Liver (tissue), 3 donors: ENCODE measurements around the gene SYS1.

Source experiments
- ATF3 ChIP-seq: IDR thresholded peaks from 2 replicates; pipeline ENCODE4 v1.6.1; 2016; ENCODE audit warnings: antibody characterized with exemption
- CTCF ChIP-seq: fragments of 150-350 bp; IDR thresholded peaks from 2 replicates; pipeline ENCODE4 v1.5.1; 2017; ENCODE audit warnings: improper control_type of control experiment, low read depth, low read length; ENCODE audit not compliant: missing input control
- EGR1 ChIP-seq, 2 donors: IDR thresholded peaks; 2 replicates each; pipeline ENCODE4 v1.6.1; 2016 to 2018; ENCODE audit warnings: antibody characterized with exemption in 2 of 2, low read depth in 2 of 2
- GABPA ChIP-seq, 2 donors: IDR thresholded peaks in 1 of 2; conservative IDR thresholded peaks in 1 of 2; 2 replicates each; pipeline ENCODE4 v1.6.1; 2016; ENCODE audit warnings: antibody characterized with exemption in 2 of 2, mild to moderate bottlenecking in 1 of 2, moderate library complexity in 1 of 2
- HNF4G ChIP-seq: IDR thresholded peaks from 2 replicates; pipeline ENCODE4 v1.6.1; 2016; ENCODE audit warnings: antibody characterized with exemption
- JUND ChIP-seq, 2 donors: IDR thresholded peaks; 2 replicates each; pipeline ENCODE4 v1.6.1; 2016; ENCODE audit warnings: antibody characterized with exemption in 2 of 2
- MAX ChIP-seq: IDR thresholded peaks from 2 replicates; pipeline ENCODE4 v1.6.1; 2016; ENCODE audit warnings: antibody characterized with exemption
- RAD21 ChIP-seq, 2 donors: IDR thresholded peaks; 2 replicates each; pipeline ENCODE4 v1.6.1; 2016; ENCODE audit warnings: antibody characterized with exemption in 2 of 2, mild to moderate bottlenecking in 2 of 2
- REST ChIP-seq: IDR thresholded peaks from 2 replicates; pipeline ENCODE4 v1.6.1; 2016; ENCODE audit warnings: antibody characterized with exemption, mild to moderate bottlenecking
- RXRA ChIP-seq, 2 donors: IDR thresholded peaks; 2 replicates each; pipeline ENCODE4 v1.6.1; 2017 to 2018; ENCODE audit warnings: antibody characterized with exemption in 2 of 2, mild to moderate bottlenecking in 1 of 2
- SP1 ChIP-seq: IDR thresholded peaks from 2 replicates; pipeline ENCODE4 v1.6.1; 2018; ENCODE audit warnings: antibody characterized with exemption, mild to moderate bottlenecking
- YY1 ChIP-seq: IDR thresholded peaks from 2 replicates; pipeline ENCODE4 v1.6.1; 2016; ENCODE audit warnings: antibody characterized with exemption, mild to moderate bottlenecking
- ZBTB33 ChIP-seq: IDR thresholded peaks from 2 replicates; pipeline ENCODE4 v1.6.1; 2016; ENCODE audit warnings: antibody characterized with exemption
- donor health status: healthy.
- donor health status: healthy.

GRCh38 chr20:45339084-45339483 is 23.9 kb upstream of the SYS1 start:
- TF ChIP-seq CTCF (no peak), JUND (IDR thresholded peaks at IDR 0.05) (no peak), SP1 (no peak), EGR1 (IDR thresholded peaks at IDR 0.05; ENCODE audit: low read depth in 2 of 2) (no peak), RXRA (IDR thresholded peaks at IDR 0.05) (no peak), REST (no peak), MAX (no peak), ZBTB33 (no peak), ATF3 (no peak), RAD21 (IDR thresholded peaks at IDR 0.05) (no peak), GABPA (IDR thresholded peaks at IDR 0.05 in 1 of 2, conservative IDR thresholded peaks at IDR 0.05 in 1 of 2) (no peak), YY1 (no peak), HNF4G (no peak)
